Activated CD8-positive, alpha-beta memory T cell treated with anti-CD3 and anti-CD28 coated beads for 48 hours (primary cell): ENCODE measurements around the gene PRG2.

ENCODE experiments used
- DNase-seq, 3 experiments: peaks; one replicate each; pipeline ENCODE4 v3.0.0-alpha.2; 2020; ENCODE audit warnings: low read depth in 2 of 3, low spot score in 2 of 3

The PRG2 gene

GRCh38 chr11:57397394-57397990 is 7.0 kb upstream of the PRG2 start:
- no peak for DNase-seq

GRCh38 chr11:57396744-57397143 is 6.3 kb upstream of the PRG2 start:
- DNase-seq: no peak

GRCh38 chr11:57395905-57396623 is 5.6 kb upstream of the PRG2 start:
- DNase-seq: no peak

GRCh38 chr11:57394203-57394965 is 3.9 kb upstream of the PRG2 start:
- no peak for DNase-seq

- no peak for DNase-seq
Observed at GRCh38 chr11:57392763-57393105, 2.3 kb upstream of the PRG2 start.

GRCh38 chr11:57392066-57392762 is 1.8 kb upstream of the PRG2 start:
- no peak for DNase-seq

GRCh38 chr11:57391539-57391938 is 1.1 kb upstream of the PRG2 start:
- DNase-seq: no peak

- DNase-seq: no peak
Observed at GRCh38 chr11:57391111-57391510, 661 bp upstream of the PRG2 start.

GRCh38 chr11:57387289-57388030 is 3.0 kb downstream of the PRG2 start:
- DNase-seq: no peak

GRCh38 chr11:57386178-57386940 is 4.1 kb downstream of the PRG2 start:
- no peak for DNase-seq

GRCh38 chr11:57380975-57381374 is 9.5 kb downstream of the PRG2 start, which contains the start of gene PRG3:
PRG3 (minus strand) TSS chr11:57381150; CDS start chr11:57380708, 442 bp downstream.
- no peak for DNase-seq

GRCh38 chr11:57379732-57380131 is 10.7 kb downstream of the PRG2 start:
- no peak for DNase-seq

- DNase-seq: no peak
Observed at GRCh38 chr11:57378186-57378585, 12.3 kb downstream of the PRG2 start.

- DNase-seq: no peak
Observed at GRCh38 chr11:57377107-57377506, 13.3 kb downstream of the PRG2 start.

- DNase-seq: no peak
Observed at GRCh38 chr11:57376095-57377090, 14.1 kb downstream of the PRG2 start.

- no peak for DNase-seq
Observed at GRCh38 chr11:57375490-57375889, 15.0 kb downstream of the PRG2 start.

GRCh38 chr11:57374966-57375365 is 15.5 kb downstream of the PRG2 start:
- DNase-seq: no peak

GRCh38 chr11:57373146-57373545 is 17.3 kb downstream of the PRG2 start:
- no peak for DNase-seq

GRCh38 chr11:57370941-57371340 is 19.5 kb downstream of the PRG2 start:
- no peak for DNase-seq
